HepG2 (cell line): ENCODE results near the gene SECTM1. TPM values are rescaled to one million over a fixed set of nuclear protein-coding genes. Genes with fewer than 3 reads are reported as not detected.

Experiments used
- ATAC-seq: fragments of 200-7000 bp; cut with Tn5 transposase; 3 replicates; pipeline ENCODE4 v1.9.1; 2020; ENCODE audit warnings: mild to moderate bottlenecking, moderate library complexity
- BruUV-seq: library from RNA; stranded (reverse); fragments of 400-500 nt; replicated peaks from 2 replicates; lab custom pipeline; 2021; lab: Mats Ljungman, UMichigan
- CTCF ChIA-PET: fragments of 300-600 bp; formaldehyde crosslinking; extraction: SDS; loops from one replicate; lab custom pipeline; 2021; ENCODE audit warnings: low total read pairs, inconsistent platforms, low intra/inter-chr PET ratio; lab: Yijun Ruan, JAX
- POLR2A ChIA-PET: fragments of 350-600 bp; sonication (Branson Sonifier 250); formaldehyde crosslinking; loops from one replicate; lab custom pipeline; 2020; ENCODE audit warnings: antibody characterized with exemption, inconsistent platforms; lab: Yijun Ruan, JAX
- DNase-seq: peaks from one replicate; pipeline ENCODE4 v3.0.0-alpha.2; 2015; ENCODE audit warnings: low spot score
- FAIRE-seq: peaks from 3 replicates; lab custom pipeline; 2011; peaks lifted over from hg19 to GRCh38; lab: Jason Lieb, UNC
- H2AFZ ChIP-seq: one replicate; pipeline ENCODE4 v1.6.1; 2011; ENCODE audit warnings: low read length, inconsistent platforms
- H3K27ac ChIP-seq: fragments of 300-600 bp; 3 replicates; pipeline ENCODE4 v1.8.0; 2011; ENCODE audit warnings: mixed run types, mild to moderate bottlenecking, mixed read lengths, low read length, inconsistent platforms; ENCODE audit not compliant: insufficient read depth; ENCODE audit errors: extremely low read length
- H3K27me3 ChIP-seq, 2 experiments: fragments of 200-600 bp in 1 of 2; 2 replicates in 1 of 2; 3 replicates in 1 of 2; pipeline versions ENCODE4 v1.6.0 to v1.8.0; 2011; ENCODE audit warnings: low read length in 2 of 2, mild to moderate bottlenecking in 2 of 2, moderate library complexity in 2 of 2, inconsistent platforms in 1 of 2; ENCODE audit not compliant: insufficient read depth in 2 of 2, control insufficient read depth in 1 of 2
- H3K36me3 ChIP-seq, 2 experiments: fragments of 200-600 bp in 1 of 2; replicated peaks in 1 of 2; 2 replicates in 1 of 2; 3 replicates in 1 of 2; pipeline versions ENCODE4 v1.5.1 to v1.8.0; 2011; ENCODE audit warnings: low read length in 2 of 2, inconsistent platforms in 1 of 2; ENCODE audit not compliant: insufficient read depth in 2 of 2, control insufficient read depth in 1 of 2
- H3K4me1 ChIP-seq: 2 replicates; pipeline ENCODE4 v1.5.1; 2012; ENCODE audit warnings: low read length, inconsistent platforms; ENCODE audit not compliant: insufficient read depth
- H3K4me2 ChIP-seq: 2 replicates; pipeline ENCODE4 v1.6.0; 2011; ENCODE audit warnings: low read depth, low read length, inconsistent platforms
- H3K4me3 ChIP-seq, 3 experiments: fragments of 200-600 bp in 1 of 3; sonication (generic), shearing (Covaris generic) in 1 of 3; replicated peaks in 1 of 3; 2 replicates each; pipeline ENCODE4 v1.5.1; 2011 to 2016; ENCODE audit warnings: low read length in 3 of 3, inconsistent platforms in 2 of 3, low read depth in 2 of 3, mild to moderate bottlenecking in 2 of 3, control low read depth in 1 of 3, mixed read lengths in 1 of 3; ENCODE audit not compliant: insufficient read depth in 1 of 3
- H3K79me2 ChIP-seq: one replicate; pipeline ENCODE4 v1.6.1; 2011; ENCODE audit warnings: low read length, inconsistent platforms; ENCODE audit not compliant: insufficient read depth
- H3K9ac ChIP-seq: 2 replicates; pipeline ENCODE4 v1.6.0; 2011; ENCODE audit warnings: mild to moderate bottlenecking, low read depth, low read length, inconsistent platforms; ENCODE audit not compliant: insufficient read depth
- H3K9me3 ChIP-seq: 2 replicates; pipeline ENCODE4 v1.5.1; 2012; ENCODE audit warnings: mild to moderate bottlenecking, low read length
- H4K20me1 ChIP-seq: 2 replicates; pipeline ENCODE4 v1.6.0; 2011; ENCODE audit warnings: inconsistent platforms, mild to moderate bottlenecking, low read length, moderate library complexity; ENCODE audit not compliant: insufficient read depth
- GATAD2A ChIP-seq: IDR thresholded peaks from 2 replicates; pipeline ENCODE4 v1.6.1; 2016
- KAT7 ChIP-seq: IDR thresholded peaks from 2 replicates; pipeline ENCODE4 v1.6.1; 2018; ENCODE audit warnings: borderline replicate concordance, missing compliant biosample characterization
- NCOR1 ChIP-seq: fragments of 200-600 bp; sonication (generic); IDR thresholded peaks from 2 replicates; pipeline ENCODE4 v1.7.0; 2017; ENCODE audit warnings: antibody characterized with exemption, low read length, borderline replicate concordance
- NFYB ChIP-seq: sonication (generic); formaldehyde crosslinking; IDR thresholded peaks from 2 replicates; pipeline ENCODE4 v1.4.0; 2020; ENCODE audit warnings: missing genetic modification reagents
- ZBTB7A ChIP-seq: sonication (generic); formaldehyde crosslinking; IDR thresholded peaks from 2 replicates; pipeline ENCODE4 v1.8.0; 2022; ENCODE audit warnings: mild to moderate bottlenecking, missing genetic modification reagents
- ZNF160 ChIP-seq: sonication (generic); formaldehyde crosslinking; IDR thresholded peaks from 2 replicates; pipeline ENCODE4 v1.8.0; 2022; ENCODE audit warnings: mild to moderate bottlenecking, inconsistent platforms, missing genetic modification reagents
- WGBS: methylation state at CpG from one replicate; pipeline ENCODE4 v1.1.6; 2017; ENCODE audit warnings: low lambda C conversion rate; 5-methylcytosine and 5-hydroxymethylcytosine counted together
- in situ Hi-C: cut with HindIII; loops from 2 replicates; pipeline ENCODE4 v1.10.0; 2017; ENCODE audit warnings: low pct_unique_long_range_greater_than_20kb; ENCODE audit not compliant: extremely low pct_ligation_motif_present
- intact Hi-C: fragments of 100-400 bp; cut with micrococcal nuclease; formaldehyde crosslinking; loops from one replicate; pipeline ENCODE4 v1.10.0; 2022; ENCODE audit not compliant: unreplicated experiment
- polyA plus RNA-seq, 8 experiments: library from polyadenylated mRNA; depleted of rRNA in 3 of 8; stranded (reverse) in 7 of 8; unstranded in 1 of 8; fragments of >200 nt; fragmentation: Illumina TruSeq in 4 of 8; extraction: Trizol in 4 of 8; gene quantifications; 2 replicates each; pipeline versions ENCODE4 v1.2.1 to v1.2.3, GENCODE V29; 2011 to 2016; ENCODE audit warnings: low read depth in 4 of 8, missing spikeins in 1 of 8, mixed read lengths in 1 of 8; ENCODE audit not compliant: insufficient read depth in 1 of 8
- total RNA-seq, 5 experiments: library from RNA; depleted of rRNA; stranded (reverse); fragments of >200 nt; fragmentation: Illumina TruSeq; extraction: Trizol; gene quantifications; 2 replicates each; pipeline ENCODE4 v1.2.3, GENCODE V29; 2016; ENCODE audit warnings: low read depth in 1 of 5
- TF ChIP-seq, protein P1 (sequence below): sonication (generic); formaldehyde crosslinking; IDR thresholded peaks from 2 replicates; pipeline ENCODE4 v1.4.0; 2020; ENCODE audit warnings: missing genetic modification reagents, mild to moderate bottlenecking, borderline replicate concordance
- TF ChIP-seq, protein P2 (sequence below): sonication (generic); formaldehyde crosslinking; IDR thresholded peaks from 2 replicates; pipeline ENCODE4 v1.4.0; 2020; ENCODE audit warnings: missing genetic modification reagents, mild to moderate bottlenecking, borderline replicate concordance
- TF ChIP-seq, protein P3 (sequence below): sonication (generic); formaldehyde crosslinking; IDR thresholded peaks from 2 replicates; pipeline ENCODE4 v1.4.0; 2020; ENCODE audit warnings: missing genetic modification reagents, borderline replicate concordance

Gene SECTM1
- total and polyA plus RNA-seq, 2 of the 13 experiments (the other 11 are each of a cell fraction or from before 2014, with no cell fraction given): 3.5 to 5.3 TPM

DNA sequence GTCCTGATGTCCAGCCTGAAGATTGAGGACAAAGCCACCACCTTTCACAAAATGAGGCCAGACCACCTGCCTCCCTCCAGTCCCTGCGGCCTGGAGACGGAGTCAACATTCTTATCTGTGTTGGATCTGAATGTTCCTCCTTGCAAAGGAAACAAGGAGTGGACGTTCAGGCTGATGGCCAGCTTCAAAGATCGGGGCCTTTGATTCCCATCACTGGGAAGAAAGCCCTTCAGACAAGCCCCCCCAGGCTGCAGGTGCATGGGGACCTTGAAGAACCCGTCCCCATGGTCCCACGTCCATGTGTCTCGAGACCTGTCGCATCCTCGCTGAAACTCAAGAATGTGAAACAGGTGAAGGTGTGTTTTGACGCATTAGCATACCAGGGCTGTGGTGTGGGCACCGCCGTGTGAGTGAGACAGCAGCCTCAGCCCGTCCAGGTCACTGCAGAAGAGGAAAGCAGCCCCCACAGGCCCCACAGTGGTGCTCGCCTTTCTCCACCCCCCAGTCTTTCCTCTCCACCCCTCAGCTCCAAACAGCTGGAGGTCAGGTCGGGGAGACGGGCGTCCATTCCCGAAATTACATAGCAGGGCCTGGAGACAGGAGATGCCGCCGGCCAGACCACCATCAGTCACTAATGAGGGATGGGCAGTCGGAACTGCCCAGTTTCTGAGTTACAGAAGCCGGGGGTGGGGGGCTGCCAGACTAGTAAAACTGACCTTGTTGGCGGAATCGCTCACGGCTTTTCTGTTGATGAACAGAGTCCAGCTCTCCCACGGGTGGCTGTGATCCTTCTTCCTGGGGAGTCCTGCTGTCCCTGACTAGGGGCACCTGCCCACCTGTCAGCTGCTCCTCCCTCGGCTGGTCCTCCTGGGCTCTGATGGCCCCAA is 59.2 kb downstream of the SECTM1 start (continued):
- no peak for TF ChIP-seq NFYB (CRISPR knock-in tag)

DNA sequence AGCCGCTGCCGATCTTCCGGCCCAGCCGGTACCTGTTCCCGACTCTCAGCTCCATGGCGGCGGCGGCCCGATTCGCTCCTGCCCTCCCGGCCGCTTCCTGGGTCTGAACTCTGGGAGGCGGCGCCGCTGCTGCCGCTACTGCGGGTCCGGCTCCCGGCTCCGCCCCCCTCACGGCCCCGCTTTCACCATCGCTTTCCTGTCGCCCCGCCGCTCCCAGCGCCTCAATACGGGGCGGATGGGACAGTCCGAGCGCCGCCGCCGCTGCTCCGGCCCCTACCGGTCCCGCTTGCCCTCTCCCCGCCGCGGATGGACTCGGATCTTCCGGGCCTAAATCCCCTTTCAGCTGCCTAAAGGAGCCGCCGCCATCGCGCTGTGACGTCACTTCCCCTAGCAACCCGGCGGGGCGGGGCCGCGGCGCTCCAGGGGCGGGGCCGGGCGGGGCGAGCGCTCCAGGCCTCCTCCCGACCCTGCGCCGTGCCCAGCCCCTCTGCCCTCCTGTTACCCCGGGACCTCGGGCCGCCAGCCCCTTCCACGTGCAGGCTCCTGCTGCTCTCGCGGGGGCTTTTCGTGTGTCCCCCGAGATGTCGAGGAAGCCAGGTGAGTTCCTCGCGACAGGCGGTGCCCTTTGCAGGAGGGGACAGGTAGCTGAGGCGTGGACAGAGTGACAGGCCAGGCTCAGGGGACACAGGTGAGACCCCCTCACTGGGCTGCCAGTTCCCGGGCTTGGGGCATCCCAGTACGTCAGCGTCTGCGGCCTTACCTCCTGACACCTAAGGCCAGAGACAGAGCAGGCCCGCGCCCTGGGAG is 60.0 kb downstream of the SECTM1 start, which contains the start of gene CSNK1D:
CSNK1D (minus strand) TSS at position 374 of the 807 bp plus-strand sequence; CDS start at position 55, 319 bp downstream.
- DNase-seq (peak; percentile 85), ATAC-seq (peak; percentile 83), FAIRE-seq (no peak)
- Histone ChIP-seq H4K20me1 (peaks cover 41% of the 10 kb centered on the region), H3K27me3 (no peaks in the 10 kb centered on the region; a peak in 1 of 5 replicates), H3K27ac (peak within 1 kb of the TSS; percentile 92), H3K4me2 (peak within 1 kb of the TSS; percentile 97), H2AFZ (no peak within 1 kb of the TSS), H3K36me3 (peaks cover 5 to 19% of the 10 kb centered on the region in 2 experiments; a peak in 3 of 5 replicates), H3K79me2 (peaks cover 41% of the 10 kb centered on the region), H3K9ac (peak within 1 kb of the TSS; percentile 91), H3K9me3 (no peaks in the 10 kb centered on the region), H3K4me3 (peak within 1 kb of the TSS; percentile 88 to 97 (median 88)), H3K4me1 (peaks cover 75% of the 10 kb centered on the region)
- in situ Hi-C loops (no loop called here), intact Hi-C loops (no loop called here)
- WGBS: 3% methylated on average over 15 of the region's 80 CpGs
- BruUV-seq: no TSS peak
- POLR2A ChIA-PET: interaction anchor here (0.7 to 10.6 kb wide), 21 partner anchors 11 to 306 kb away, joined by 3 to 119 read pairs (median 5); partner anchors contain the start of genes CD7, FASN and SLC16A3
- CTCF ChIA-PET: no interaction called here
- TF ChIP-seq, protein P1, sequence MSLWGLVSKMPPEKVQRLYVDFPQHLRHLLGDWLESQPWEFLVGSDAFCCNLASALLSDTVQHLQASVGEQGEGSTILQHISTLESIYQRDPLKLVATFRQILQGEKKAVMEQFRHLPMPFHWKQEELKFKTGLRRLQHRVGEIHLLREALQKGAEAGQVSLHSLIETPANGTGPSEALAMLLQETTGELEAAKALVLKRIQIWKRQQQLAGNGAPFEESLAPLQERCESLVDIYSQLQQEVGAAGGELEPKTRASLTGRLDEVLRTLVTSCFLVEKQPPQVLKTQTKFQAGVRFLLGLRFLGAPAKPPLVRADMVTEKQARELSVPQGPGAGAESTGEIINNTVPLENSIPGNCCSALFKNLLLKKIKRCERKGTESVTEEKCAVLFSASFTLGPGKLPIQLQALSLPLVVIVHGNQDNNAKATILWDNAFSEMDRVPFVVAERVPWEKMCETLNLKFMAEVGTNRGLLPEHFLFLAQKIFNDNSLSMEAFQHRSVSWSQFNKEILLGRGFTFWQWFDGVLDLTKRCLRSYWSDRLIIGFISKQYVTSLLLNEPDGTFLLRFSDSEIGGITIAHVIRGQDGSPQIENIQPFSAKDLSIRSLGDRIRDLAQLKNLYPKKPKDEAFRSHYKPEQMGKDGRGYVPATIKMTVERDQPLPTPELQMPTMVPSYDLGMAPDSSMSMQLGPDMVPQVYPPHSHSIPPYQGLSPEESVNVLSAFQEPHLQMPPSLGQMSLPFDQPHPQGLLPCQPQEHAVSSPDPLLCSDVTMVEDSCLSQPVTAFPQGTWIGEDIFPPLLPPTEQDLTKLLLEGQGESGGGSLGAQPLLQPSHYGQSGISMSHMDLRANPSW (CRISPR knock-in tag): no peak; the same call in 1 of the 2 replicates
- TF ChIP-seq, protein P2, sequence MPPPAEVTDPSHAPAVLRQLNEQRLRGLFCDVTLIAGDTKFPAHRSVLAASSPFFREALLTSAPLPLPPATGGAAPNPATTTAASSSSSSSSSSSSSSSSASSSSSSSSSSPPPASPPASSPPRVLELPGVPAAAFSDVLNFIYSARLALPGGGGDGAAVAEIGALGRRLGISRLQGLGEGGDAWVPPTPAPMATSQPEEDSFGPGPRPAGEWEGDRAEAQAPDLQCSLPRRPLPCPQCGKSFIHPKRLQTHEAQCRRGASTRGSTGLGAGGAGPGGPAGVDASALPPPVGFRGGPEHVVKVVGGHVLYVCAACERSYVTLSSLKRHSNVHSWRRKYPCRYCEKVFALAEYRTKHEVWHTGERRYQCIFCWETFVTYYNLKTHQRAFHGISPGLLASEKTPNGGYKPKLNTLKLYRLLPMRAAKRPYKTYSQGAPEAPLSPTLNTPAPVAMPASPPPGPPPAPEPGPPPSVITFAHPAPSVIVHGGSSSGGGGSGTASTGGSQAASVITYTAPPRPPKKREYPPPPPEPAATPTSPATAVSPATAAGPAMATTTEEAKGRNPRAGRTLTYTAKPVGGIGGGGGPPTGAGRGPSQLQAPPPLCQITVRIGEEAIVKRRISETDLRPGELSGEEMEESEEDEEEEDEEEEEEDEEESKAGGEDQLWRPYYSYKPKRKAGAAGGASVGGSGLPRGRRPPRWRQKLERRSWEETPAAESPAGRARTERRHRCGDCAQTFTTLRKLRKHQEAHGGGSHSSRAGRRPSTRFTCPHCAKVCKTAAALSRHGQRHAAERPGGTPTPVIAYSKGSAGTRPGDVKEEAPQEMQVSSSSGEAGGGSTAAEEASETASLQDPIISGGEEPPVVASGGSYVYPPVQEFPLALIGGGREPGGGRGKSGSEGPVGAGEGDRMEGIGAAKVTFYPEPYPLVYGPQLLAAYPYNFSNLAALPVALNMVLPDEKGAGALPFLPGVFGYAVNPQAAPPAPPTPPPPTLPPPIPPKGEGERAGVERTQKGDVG: peak; percentile 76; the same call in 1 of the 2 replicates
- TF ChIP-seq GATAD2A (CRISPR knock-in tag) (peak; percentile 57), ZBTB7A (CRISPR knock-in tag) (peak; percentile 86), ZNF160 (CRISPR knock-in tag) (no peak), KAT7 (CRISPR knock-in tag) (peak; percentile 96), NCOR1 (peak; percentile 81; the same call in 1 of the 2 replicates)
- TF ChIP-seq, protein P3, sequence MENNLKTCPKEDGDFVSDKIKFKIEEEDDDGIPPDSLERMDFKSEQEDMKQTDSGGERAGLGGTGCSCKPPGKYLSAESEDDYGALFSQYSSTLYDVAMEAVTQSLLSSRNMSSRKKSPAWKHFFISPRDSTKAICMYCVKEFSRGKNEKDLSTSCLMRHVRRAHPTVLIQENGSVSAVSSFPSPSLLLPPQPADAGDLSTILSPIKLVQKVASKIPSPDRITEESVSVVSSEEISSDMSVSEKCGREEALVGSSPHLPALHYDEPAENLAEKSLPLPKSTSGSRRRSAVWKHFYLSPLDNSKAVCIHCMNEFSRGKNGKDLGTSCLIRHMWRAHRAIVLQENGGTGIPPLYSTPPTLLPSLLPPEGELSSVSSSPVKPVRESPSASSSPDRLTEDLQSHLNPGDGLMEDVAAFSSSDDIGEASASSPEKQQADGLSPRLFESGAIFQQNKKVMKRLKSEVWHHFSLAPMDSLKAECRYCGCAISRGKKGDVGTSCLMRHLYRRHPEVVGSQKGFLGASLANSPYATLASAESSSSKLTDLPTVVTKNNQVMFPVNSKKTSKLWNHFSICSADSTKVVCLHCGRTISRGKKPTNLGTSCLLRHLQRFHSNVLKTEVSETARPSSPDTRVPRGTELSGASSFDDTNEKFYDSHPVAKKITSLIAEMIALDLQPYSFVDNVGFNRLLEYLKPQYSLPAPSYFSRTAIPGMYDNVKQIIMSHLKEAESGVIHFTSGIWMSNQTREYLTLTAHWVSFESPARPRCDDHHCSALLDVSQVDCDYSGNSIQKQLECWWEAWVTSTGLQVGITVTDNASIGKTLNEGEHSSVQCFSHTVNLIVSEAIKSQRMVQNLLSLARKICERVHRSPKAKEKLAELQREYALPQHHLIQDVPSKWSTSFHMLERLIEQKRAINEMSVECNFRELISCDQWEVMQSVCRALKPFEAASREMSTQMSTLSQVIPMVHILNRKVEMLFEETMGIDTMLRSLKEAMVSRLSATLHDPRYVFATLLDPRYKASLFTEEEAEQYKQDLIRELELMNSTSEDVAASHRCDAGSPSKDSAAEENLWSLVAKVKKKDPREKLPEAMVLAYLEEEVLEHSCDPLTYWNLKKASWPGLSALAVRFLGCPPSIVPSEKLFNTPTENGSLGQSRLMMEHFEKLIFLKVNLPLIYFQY: peak; percentile 91
